GM10847 (cell line): Measurements from ENCODE around the gene CRTC1.

Experiments
- POLR2A ChIP-seq: IDR thresholded peaks from 2 replicates; pipeline ENCODE4 v1.6.1; 2011; ENCODE audit not compliant: insufficient read length; ENCODE audit errors: extremely low read depth

CRTC1 gene, protein sequence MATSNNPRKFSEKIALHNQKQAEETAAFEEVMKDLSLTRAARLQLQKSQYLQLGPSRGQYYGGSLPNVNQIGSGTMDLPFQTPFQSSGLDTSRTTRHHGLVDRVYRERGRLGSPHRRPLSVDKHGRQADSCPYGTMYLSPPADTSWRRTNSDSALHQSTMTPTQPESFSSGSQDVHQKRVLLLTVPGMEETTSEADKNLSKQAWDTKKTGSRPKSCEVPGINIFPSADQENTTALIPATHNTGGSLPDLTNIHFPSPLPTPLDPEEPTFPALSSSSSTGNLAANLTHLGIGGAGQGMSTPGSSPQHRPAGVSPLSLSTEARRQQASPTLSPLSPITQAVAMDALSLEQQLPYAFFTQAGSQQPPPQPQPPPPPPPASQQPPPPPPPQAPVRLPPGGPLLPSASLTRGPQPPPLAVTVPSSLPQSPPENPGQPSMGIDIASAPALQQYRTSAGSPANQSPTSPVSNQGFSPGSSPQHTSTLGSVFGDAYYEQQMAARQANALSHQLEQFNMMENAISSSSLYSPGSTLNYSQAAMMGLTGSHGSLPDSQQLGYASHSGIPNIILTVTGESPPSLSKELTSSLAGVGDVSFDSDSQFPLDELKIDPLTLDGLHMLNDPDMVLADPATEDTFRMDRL

GRCh38 chr19:18683109-18683957 lies at the start of gene CRTC1:
Gene CRTC1 (plus strand): TSS chr19:18683680. CDS start chr19:18683703, 23 bp downstream.
- peak; percentile 68 for TF ChIP-seq POLR2A

- no peak for TF ChIP-seq POLR2A
Measured at GRCh38 chr19:18634612-18635297, 48.7 kb upstream of the CRTC1 start.

- no peak for TF ChIP-seq POLR2A
Measured at GRCh38 chr19:18635831-18636182, 47.7 kb upstream of the CRTC1 start.

GRCh38 chr19:18636183-18636968 lies 47.1 kb upstream of the CRTC1 start:
- TF ChIP-seq POLR2A, result no peak

DNA sequence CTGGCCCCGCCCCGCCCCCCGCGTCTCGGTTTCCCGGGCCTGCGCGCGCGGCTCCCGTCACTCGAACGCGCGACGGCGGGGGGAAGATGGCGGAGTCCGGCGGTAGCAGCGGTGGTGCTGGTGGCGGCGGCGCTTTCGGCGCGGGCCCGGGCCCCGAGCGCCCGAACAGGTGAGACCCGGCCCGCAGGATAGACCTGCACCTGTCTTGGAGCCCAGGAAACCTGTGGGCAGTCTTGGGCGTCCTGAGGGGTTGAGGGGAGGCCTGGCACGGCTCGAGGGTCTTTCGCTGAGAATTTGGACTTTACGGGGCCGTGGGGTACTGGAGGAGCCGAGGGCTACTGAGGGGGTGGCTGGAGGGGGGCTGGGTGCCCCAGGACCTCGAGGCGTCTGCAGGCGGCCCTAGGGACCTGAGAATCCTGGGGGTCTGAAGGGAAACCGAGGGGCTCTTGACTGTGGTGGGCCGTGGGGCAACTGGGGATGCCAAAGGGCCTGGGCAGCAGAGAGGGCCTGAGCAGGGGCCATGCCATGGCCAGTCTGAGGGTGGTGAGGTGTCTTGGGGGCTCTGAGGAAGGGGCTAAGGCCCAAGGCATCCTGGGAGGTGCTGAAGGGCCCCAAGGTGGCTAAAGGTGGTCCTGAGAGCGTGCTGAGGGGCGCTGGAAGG lies 46.4 kb upstream of the CRTC1 start, which contains the start of gene KLHL26:
Gene KLHL26 (plus strand): TSS at position 60 of the 661 bp plus-strand sequence. CDS start 27 bp downstream, at position 87.
- TF ChIP-seq POLR2A, result peak; percentile 74

- TF ChIP-seq POLR2A, result no peak
Measured at GRCh38 chr19:18637673-18638630, 45.5 kb upstream of the CRTC1 start.

DNA sequence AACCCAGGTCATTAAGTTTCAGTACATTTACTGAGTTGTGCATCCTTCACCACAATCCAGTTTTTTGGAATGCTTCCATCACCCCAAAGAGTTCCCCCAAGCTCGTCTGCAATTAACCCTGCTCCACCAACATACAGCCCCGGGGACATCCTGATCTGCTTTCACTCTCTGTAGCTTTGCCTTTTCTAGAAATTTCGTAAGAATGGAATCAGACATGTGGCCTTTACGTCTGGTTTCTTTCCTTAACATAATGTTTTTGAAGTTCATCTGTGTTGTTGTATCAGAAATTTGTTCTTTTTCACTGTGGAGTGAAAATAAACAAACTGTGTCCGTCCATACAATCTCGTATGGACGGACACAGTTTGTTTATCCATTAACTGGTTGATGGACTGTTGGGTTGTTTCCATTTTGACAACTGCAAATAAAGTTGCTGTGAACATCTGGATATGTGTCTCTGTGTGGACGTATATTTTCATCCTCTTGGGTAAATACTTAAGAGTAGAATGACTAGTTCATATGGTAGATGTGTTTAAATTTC lies 43.7 kb upstream of the CRTC1 start:
- TF ChIP-seq POLR2A, result no peak

GRCh38 chr19:18644196-18645034 lies 39.1 kb upstream of the CRTC1 start:
- TF ChIP-seq POLR2A, result no peak

- no peak for TF ChIP-seq POLR2A
Measured at GRCh38 chr19:18645035-18645511, 38.4 kb upstream of the CRTC1 start.

GRCh38 chr19:18646535-18647370 lies 36.7 kb upstream of the CRTC1 start:
- no peak for TF ChIP-seq POLR2A

- no peak for TF ChIP-seq POLR2A
Measured at GRCh38 chr19:18647371-18647767, 36.1 kb upstream of the CRTC1 start.

DNA sequence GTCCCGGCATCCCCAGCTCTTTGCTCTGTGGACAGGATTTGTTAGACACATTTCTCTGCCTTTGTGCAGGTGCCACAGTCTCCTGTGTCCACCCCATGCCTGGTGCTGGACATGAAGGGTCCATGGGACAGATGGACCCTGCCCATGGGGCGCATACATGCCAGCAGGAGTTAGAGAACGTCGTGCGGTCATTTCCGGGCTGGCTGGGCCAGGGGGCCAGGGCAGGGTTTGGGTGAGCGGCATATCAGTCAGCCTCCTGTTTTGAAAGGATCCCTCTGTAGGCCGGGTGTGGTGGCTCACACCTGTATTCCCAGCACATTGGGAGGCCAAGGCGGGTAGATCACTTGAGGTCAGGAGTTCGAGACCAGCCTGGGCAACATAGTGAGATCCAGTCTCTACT lies 35.7 kb upstream of the CRTC1 start:
- no peak for TF ChIP-seq POLR2A
